Right renal cortex interstitium (tissue), 3 donors: Measurements from ENCODE around the gene ZNF133. TPM values are rescaled to one million over a fixed set of nuclear protein-coding genes. Genes with fewer than 3 reads are reported as not detected.
"Not testable (repeated sequence)": the region's sequence is repeated elsewhere in the genome, so short reads cannot be mapped to it uniquely, and the experiment has no call there.

Experiments used
- DNase-seq, 3 donors: peaks; one replicate each; pipeline ENCODE4 v3.0.0-alpha.2; 2013; ENCODE audit warnings: low read depth in 3 of 3, low spot score in 2 of 3
- polyA plus RNA-seq, 3 donors: library from polyadenylated mRNA; unstranded; fragments of 120-200 nt; gene quantifications; one replicate each; pipeline ENCODE4 v1.2.1, GENCODE V29; 2013; ENCODE audit not compliant: insufficient read length in 3 of 3

Gene ZNF133
- polyA plus RNA-seq, 3 donors: 24.3 to 26.1 (median 25.4) TPM

- no peak for DNase-seq
These were observed 9.1 kb upstream of the ZNF133 start for GRCh38 chr20:18279242-18279641.

DNA sequence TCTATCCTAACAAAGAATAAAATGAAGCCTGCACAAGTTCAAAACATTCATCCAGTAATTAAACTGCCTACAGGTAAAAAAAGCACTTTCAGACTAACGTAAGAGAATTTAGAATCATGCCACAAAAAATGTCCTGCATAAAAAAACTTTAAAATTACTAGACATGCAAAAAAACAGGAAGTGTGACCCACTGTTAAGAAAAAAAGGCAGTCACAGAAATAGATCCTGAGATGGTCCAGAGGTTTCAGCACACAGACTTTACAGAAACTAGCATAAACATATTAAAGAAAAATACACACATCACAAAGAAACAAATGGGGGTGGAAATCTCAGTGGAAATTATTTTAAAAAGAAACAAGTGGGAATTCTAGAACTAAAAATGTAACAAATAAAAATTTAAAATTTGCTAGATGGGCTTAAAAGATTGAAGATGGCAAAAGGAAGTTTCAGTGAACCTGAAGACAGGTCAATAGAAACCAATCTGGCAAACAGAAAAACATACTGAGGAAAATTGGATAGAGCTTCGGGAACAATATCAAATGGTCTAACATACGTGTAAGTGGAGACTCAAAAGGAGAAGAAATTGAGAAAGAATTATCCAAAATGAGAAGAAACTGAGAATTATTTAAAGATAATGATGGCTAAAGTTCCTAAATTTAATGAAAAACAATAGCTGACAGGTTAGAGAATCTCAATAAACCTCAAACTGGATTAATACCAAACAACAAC, 3.4 kb upstream of the ZNF133 start:
- DNase-seq: no peak

DNA sequence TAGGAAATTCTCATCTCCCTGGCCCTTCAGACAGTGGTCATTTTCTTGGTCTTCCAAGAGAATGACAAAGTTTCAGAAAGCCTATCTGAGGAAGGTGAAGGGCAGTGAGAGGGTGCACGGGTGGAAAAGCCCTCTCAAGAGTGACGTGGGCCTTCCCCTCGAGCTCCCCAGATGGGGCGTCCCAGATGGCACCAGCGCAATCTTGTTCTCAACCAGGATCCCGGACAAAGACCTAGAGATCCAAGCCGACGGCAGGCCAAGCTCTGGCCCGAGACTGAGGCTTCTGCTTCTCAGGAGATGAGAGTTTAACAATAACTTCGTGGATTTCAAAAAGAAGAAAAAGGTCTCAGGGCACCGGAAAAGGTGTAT, 797 bp upstream of the ZNF133 start:
- no peak for DNase-seq

DNA sequence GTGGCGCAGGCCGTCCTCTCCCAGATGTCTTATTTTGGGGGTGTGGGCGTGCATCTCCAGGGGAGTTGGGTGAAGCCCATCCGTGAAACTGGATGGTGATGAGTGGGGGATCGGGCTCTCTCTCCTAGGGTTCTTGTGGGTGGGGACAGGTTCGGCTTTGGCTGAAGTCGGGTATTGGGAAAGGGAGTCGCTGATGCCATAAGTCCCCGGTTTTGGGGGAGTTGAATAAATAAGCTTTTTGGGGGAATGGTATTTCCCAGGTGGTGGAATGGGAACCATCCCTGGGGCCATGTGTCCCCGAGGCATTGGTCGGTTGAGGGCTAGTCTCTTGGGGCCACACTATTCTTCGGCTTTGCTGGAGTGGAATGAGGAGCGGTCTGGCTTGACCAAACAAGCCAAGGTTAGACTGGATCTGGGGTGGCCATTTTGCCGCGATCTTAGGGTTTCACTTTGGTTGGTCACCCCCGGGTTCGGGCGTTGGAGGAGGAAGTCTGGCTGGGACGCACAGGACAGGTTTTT, 481 bp downstream of the ZNF133 start:
- DNase-seq: peak in 2 of 3 donors; percentile 26 to 50

- DNase-seq: no peak
These were observed 979 bp downstream of the ZNF133 start for GRCh38 chr20:18289306-18289705.

GRCh38 chr20:18299364-18299763, 11.0 kb downstream of the ZNF133 start:
- DNase-seq: no peak

DNA sequence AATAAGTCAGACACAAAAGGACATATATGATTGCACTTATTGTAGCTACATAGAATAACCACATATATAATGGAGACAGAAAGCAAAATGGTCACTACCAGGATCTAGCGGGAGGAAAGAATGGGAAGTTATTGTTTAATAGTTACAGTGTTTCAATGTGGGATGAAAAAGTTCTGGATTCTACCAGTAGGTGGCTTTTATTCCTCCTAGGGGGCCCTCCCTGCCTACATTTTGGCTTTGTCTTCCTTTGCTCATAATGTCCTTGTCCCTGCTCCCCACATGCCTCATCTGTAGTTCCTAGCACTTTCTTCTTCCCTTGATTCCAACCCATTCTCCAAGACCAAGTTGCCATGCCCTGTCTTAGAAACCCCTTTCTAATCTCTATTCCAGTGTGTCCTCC, 16.3 kb downstream of the ZNF133 start:
- DNase-seq: no peak

GRCh38 chr20:18307301-18307700, 19.0 kb downstream of the ZNF133 start:
- no peak for DNase-seq

DNA sequence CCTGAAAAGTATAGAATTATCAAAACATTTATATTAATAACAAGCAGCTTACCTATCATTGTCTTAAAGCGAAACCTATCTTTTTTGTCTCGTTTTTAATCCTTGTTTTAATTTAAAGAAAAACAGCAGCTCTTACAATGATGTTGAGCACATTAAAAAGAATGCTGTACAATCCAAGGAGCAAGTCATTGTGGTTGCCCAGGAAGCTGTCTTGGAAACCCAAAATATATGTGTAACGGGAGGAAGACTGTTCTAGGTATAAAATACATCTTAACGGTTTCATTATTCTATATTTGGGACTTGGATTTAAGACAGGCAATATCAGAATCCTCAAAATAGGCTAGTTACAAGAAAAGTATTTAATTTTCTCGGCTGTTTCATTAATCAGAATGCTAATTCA, 21.7 kb downstream of the ZNF133 start:
- DNase-seq: no peak

- no peak for DNase-seq
These were observed 22.3 kb downstream of the ZNF133 start for GRCh38 chr20:18310592-18310991.

- DNase-seq: no peak
These were observed 24.4 kb downstream of the ZNF133 start for GRCh38 chr20:18312723-18313122.

GRCh38 chr20:18313411-18313810, 25.1 kb downstream of the ZNF133 start:
- no peak for DNase-seq

- DNase-seq: no peak
These were observed 26.6 kb downstream of the ZNF133 start for GRCh38 chr20:18314786-18315406.

DNA sequence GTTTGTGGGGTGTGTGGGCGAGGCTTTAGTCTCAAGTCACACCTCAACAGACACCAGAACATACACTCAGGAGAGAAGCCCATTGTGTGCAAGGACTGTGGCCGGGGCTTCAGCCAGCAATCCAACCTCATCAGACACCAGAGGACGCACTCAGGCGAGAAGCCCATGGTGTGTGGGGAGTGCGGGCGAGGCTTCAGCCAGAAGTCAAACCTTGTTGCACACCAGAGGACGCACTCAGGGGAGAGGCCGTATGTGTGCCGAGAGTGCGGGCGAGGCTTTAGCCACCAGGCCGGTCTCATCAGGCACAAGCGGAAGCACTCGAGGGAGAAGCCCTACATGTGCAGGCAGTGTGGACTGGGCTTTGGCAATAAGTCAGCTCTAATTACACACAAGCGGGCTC, 27.8 kb downstream of the ZNF133 start:
- no peak for DNase-seq

GRCh38 chr20:18321316-18321715, 33.0 kb downstream of the ZNF133 start:
- DNase-seq: no peak

- no peak for DNase-seq
These were observed 33.9 kb downstream of the ZNF133 start for GRCh38 chr20:18321976-18322950.

GRCh38 chr20:18323705-18324104, 35.4 kb downstream of the ZNF133 start:
- DNase-seq: no peak

GRCh38 chr20:18324596-18325089, 36.3 kb downstream of the ZNF133 start:
- DNase-seq: no peak

DNA sequence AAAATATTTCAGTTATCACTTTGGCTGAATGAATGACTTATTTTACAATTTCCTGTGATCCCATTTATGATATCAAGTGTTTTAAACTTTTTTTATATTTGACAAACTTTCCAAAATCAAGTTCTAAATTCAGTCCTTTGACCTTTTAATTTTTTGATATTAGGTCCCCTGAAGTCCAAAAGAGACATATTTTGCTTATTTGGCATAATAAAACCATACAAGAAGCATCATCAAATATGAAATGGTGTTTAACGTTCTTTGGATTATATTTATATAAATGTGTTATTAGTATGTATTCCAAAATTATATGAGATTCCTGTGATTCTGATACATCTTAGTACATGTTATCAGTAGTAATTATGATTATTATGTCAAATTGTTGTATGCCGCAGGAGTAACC, 38.7 kb downstream of the ZNF133 start:
- DNase-seq: no peak

GRCh38 chr20:18331694-18332093, 43.4 kb downstream of the ZNF133 start:
- DNase-seq: no peak

DNA sequence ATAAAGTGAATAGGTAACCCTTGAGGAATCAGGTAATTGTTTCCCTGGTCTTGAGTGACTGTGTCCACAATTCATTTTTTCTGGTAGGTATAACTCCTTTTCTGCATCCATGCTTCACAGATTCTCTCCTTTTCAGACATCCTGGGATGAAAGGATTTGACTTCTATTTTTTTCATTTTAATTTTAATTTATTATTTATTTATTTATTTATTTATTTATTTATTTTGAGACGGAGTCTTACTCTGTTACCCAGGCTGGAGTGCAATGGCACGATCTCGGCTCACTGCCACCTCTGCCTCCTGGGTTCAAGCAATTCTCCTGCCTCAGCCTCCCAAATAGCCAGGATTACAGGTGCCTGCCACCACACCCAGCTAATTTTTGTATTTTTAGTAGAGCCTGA, 61.4 kb downstream of the ZNF133 start:
- not testable (repeated sequence) for DNase-seq
